GM12892 (cell line): ENCODE results near the gene ADGRB3.

Experiments used
- POLR2A ChIP-seq: IDR thresholded peaks from 2 replicates; pipeline ENCODE4 v1.6.1; 2011; ENCODE audit warnings: low read depth, low read length, control low read depth
- TAF1 ChIP-seq: IDR thresholded peaks from 2 replicates; pipeline ENCODE4 v1.6.1; 2011; ENCODE audit warnings: low read depth, mild to moderate bottlenecking, control low read depth, low read length, borderline replicate concordance

DNA sequence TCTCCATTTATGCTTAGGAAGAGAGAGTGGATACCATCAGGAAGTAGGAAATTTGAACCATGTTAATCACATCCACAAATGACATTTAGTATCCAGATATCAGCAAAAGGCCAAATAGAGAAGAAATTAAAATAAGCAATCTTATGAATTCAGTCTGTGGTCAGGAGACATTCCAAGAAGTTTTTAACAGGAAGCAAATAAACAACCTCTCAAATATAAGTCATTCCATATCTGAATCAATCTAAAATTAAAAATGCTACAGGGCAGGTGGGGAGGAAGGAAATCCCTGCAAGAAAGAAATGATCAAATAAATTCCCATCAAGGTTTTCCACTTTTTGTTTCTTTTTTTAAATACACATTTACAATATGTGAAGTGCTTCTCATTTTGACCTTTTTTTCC lies 641.1 kb downstream of the ADGRB3 start:
- TF ChIP-seq TAF1 (no peak), POLR2A (no peak)
